ENCODE measurements around the gene AREL1.

DNA sequence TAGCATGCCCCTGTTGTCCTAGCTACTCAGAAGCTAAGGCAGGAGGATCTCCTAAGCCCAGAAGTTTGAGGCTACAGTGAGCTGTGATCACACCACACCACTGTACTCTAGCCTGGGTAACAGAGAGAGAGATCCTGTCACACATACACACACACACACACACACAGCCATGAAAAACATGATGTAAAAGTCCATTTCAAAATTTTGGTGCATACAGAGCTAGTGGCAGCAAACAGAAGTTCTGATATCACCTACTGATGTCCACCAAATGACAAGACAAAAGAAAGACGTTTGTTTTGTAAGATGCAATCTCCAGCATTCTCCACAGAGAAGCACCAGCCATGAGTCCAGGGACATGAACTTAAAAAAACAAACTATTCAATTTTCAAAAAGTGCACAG lies 15.9 kb downstream of the AREL1 start:
- TF ChIP-seq CTCF (IDR thresholded peaks at IDR 0.05): no peak
- TF ChIP-seq POLR2AphosphoS5 (IDR thresholded peaks at IDR 0.05): no peak
- TF ChIP-seq POLR2A (IDR thresholded peaks at IDR 0.05): no peak

Data from prostate gland (tissue), 2 donors.